ENCODE measurements around the gene CADM3.
A peak's percentile ranks its signal among the peaks of the same experiment; 100 is the strongest.

The CADM3 gene

GRCh38 chr1:159175571-159175970 lies 4.2 kb downstream of the CADM3 start:
- DNase-seq = no peak

- no peak for DNase-seq
Measured at GRCh38 chr1:159177272-159177907, 6.0 kb downstream of the CADM3 start.

GRCh38 chr1:159179906-159180305 lies 8.5 kb downstream of the CADM3 start:
- DNase-seq = no peak

- DNase-seq = no peak
Measured at GRCh38 chr1:159180516-159180915, 9.1 kb downstream of the CADM3 start.

- DNase-seq = no peak
Measured at GRCh38 chr1:159181328-159182024, 10.1 kb downstream of the CADM3 start.

- no peak for DNase-seq
Measured at GRCh38 chr1:159184201-159184600, 12.8 kb downstream of the CADM3 start.

GRCh38 chr1:159185121-159185520 lies 13.7 kb downstream of the CADM3 start:
- no peak for DNase-seq

GRCh38 chr1:159187033-159187432 lies 15.6 kb downstream of the CADM3 start:
- no peak for DNase-seq

GRCh38 chr1:159187647-159188374 lies 16.4 kb downstream of the CADM3 start:
- no peak for DNase-seq

- DNase-seq = peak; percentile 56
Measured at GRCh38 chr1:159188375-159188788, 17.0 kb downstream of the CADM3 start.

GRCh38 chr1:159190441-159190840 lies 19.0 kb downstream of the CADM3 start:
- DNase-seq = no peak

- no peak for DNase-seq
Measured at GRCh38 chr1:159196543-159196942, 25.1 kb downstream of the CADM3 start.

GRCh38 chr1:159197561-159198557 lies 26.4 kb downstream of the CADM3 start:
- DNase-seq = peak; percentile 74

GRCh38 chr1:159199901-159200300 lies 28.5 kb downstream of the CADM3 start:
- DNase-seq = no peak

- DNase-seq = no peak
Measured at GRCh38 chr1:159200769-159201168, 29.4 kb downstream of the CADM3 start.

- no peak for DNase-seq
Measured at GRCh38 chr1:159201642-159202041, 30.2 kb downstream of the CADM3 start.

- DNase-seq = no peak
Measured at GRCh38 chr1:159203610-159204009, 32.2 kb downstream of the CADM3 start.

- no peak for DNase-seq
Measured at GRCh38 chr1:159204161-159205141, 33.0 kb downstream of the CADM3 start, which contains the start of gene ACKR1. ACKR1 (plus strand) TSS chr1:159204875; CDS start chr1:159204960, 85 bp downstream.

- no peak for DNase-seq
Measured at GRCh38 chr1:159205225-159205624, 33.8 kb downstream of the CADM3 start.

- no peak for DNase-seq
Measured at GRCh38 chr1:159206110-159206509, 34.7 kb downstream of the CADM3 start.

GRCh38 chr1:159207080-159207479 lies 35.7 kb downstream of the CADM3 start:
- no peak for DNase-seq

Data from midbrain (tissue), 1 donor.